ENCODE data around the gene LTBP2. TPM values are rescaled to one million over a fixed set of nuclear protein-coding genes. Genes with fewer than 3 reads are reported as not detected.
A peak's percentile ranks its signal among the peaks of the same experiment; 100 is the strongest.

The LTBP2 gene
- total RNA-seq, 3 donors from 2014 or later (not counting 1 experiment from before 2014, with no cell fraction given), result 2.1 to 3.7 (median 3.0) TPM

DNA sequence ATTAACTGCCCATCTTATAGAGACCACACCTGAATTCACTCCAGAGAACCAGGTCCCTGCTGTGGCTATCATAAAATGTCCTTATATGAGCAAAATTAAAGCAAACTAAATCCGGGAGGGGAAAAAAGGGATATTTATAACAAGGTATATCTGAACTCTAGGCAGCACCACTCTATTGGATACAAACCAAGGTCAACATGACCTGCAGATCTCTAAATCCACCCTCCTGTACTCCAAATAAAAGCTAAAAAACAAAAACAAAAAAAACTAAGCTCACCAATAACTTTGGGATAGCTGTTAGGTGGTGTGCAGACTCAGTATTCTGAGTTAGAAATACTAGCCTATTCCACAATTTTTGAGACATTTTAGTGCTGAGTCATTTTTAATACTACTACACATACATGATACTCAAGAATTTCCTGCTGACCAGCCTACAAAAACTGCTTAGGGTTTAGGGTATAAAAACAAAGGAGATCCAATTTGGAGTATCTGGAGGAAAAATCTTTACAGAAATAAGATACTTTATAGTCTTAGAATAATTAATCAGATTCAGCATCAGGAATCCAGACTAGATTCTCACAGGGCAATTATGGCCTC lies 46.6 kb upstream of the LTBP2 start:
- no peak overlapping the region for H3K27ac ChIP-seq (ENCODE audit: low read length)
- no peaks in the 10 kb centered on the region for H3K27me3 ChIP-seq (ENCODE audit: control insufficient read depth, insufficient read depth, low read length)
- Mint-ChIP-seq H3K4me1 (peaks cover 9 to 14% of the 10 kb centered on the region in 2 donors), H3K9me3 (no peaks in the 10 kb centered on the region), H3K4me3 (no peak overlapping the region), H3K27ac (no peak overlapping the region), H3K36me3 (peaks cover 40% of the 10 kb centered on the region), H3K27me3 (ENCODE audit: low read depth in 2 of 2) (no peaks in the 10 kb centered on the region)
- intact Hi-C loops (cut with micrococcal nuclease), result no loop called here
- TF ChIP-seq, protein P1, sequence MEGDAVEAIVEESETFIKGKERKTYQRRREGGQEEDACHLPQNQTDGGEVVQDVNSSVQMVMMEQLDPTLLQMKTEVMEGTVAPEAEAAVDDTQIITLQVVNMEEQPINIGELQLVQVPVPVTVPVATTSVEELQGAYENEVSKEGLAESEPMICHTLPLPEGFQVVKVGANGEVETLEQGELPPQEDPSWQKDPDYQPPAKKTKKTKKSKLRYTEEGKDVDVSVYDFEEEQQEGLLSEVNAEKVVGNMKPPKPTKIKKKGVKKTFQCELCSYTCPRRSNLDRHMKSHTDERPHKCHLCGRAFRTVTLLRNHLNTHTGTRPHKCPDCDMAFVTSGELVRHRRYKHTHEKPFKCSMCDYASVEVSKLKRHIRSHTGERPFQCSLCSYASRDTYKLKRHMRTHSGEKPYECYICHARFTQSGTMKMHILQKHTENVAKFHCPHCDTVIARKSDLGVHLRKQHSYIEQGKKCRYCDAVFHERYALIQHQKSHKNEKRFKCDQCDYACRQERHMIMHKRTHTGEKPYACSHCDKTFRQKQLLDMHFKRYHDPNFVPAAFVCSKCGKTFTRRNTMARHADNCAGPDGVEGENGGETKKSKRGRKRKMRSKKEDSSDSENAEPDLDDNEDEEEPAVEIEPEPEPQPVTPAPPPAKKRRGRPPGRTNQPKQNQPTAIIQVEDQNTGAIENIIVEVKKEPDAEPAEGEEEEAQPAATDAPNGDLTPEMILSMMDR (IDR thresholded peaks at IDR 0.05), result no peak
- no peaks in the 10 kb centered on the region for H3K9me3 ChIP-seq (ENCODE audit: control insufficient read depth, insufficient read depth, low read length)
- DNase-seq, result no peak
- peaks cover 38% of the 10 kb centered on the region for H3K36me3 ChIP-seq (ENCODE audit: control insufficient read depth, insufficient read depth, low read length)
- no peaks in the 10 kb centered on the region for H3K4me1 ChIP-seq (ENCODE audit: control insufficient read depth, insufficient read depth, low read length)
- H3K4me3 ChIP-seq (ENCODE audit: low read length), result no peak overlapping the region
- no CpG with 5 or more reads among the region's 1 CpG for WGBS (ENCODE audit: insufficient coverage)
- ATAC-seq, result no peak

DNA sequence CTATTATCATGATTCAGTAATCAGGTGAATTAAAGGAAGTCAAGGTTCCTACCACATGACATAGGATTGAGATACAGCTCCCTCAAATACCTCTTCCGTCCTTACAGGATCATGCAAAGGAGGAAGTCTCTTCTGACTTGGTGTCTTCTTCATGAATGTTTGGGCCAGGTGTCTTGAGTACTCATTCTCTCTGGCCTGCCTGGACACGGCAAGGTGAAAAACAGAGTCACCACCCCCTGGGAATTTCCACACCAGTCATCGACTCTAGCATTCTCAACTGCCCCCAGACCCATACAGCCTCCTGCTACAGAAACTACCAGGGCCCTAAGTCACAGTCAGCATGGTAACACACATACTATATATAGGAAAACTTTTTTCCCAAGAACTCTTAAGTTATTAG lies 44.9 kb upstream of the LTBP2 start:
- Mint-ChIP-seq H3K36me3 (peaks cover 30% of the 10 kb centered on the region), H3K4me1 (peaks cover 21 to 26% of the 10 kb centered on the region in 2 donors), H3K27me3 (ENCODE audit: low read depth in 2 of 2) (no peaks in the 10 kb centered on the region), H3K9me3 (no peaks in the 10 kb centered on the region), H3K4me3 (no peak overlapping the region), H3K27ac (no peak overlapping the region)
- 93% methylated on average over 3 of the region's 3 CpGs for WGBS (ENCODE audit: insufficient coverage)
- H3K4me1 ChIP-seq (ENCODE audit: control insufficient read depth, insufficient read depth, low read length), result no peaks in the 10 kb centered on the region
- no peak overlapping the region for H3K27ac ChIP-seq (ENCODE audit: low read length)
- ATAC-seq (no peak), DNase-seq (no peak)
- H3K9me3 ChIP-seq (ENCODE audit: control insufficient read depth, insufficient read depth, low read length), result no peaks in the 10 kb centered on the region
- peaks cover 21% of the 10 kb centered on the region for H3K36me3 ChIP-seq (ENCODE audit: control insufficient read depth, insufficient read depth, low read length)
- H3K4me3 ChIP-seq (ENCODE audit: low read length), result no peak overlapping the region
- intact Hi-C loops (cut with micrococcal nuclease), result no loop called here
- no peaks in the 10 kb centered on the region for H3K27me3 ChIP-seq (ENCODE audit: control insufficient read depth, insufficient read depth, low read length)
- TF ChIP-seq, protein P1 (IDR thresholded peaks at IDR 0.05), result no peak

DNA sequence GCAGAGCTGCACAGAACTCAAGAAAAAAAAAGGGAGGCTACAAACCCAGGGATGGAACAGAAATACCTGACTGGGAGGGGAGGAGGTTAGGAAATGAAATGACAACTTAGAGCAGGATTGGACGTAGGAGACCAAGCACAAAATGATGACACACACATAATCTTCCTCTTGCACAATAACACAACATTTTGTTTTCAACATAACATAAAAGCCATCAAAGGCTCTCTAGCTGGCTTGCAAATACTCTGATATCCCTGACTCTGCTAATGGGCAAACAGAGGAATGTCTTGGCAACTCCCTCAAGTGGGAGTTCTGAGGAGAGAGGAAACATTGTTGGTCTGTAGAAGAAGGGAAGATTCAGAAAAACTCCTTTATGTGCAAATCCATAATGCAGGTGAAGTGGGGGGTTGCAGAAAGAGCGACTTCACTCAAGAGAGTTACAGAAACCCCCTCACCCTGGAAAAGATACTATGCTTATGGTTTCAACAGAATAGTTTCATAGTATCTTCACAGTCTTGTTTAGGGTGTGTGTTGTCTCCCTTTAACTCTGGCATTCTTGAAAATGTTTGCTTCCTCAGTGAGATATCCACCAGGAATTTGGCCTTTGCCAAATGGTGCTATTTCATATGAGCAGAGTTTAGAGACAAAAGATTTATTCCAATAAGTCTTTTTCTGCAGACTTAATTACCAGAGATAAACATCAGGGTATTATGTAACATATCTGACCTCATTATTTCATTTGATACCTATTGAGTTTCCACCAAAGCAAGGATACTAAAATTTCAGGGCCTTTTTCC lies 43.8 kb upstream of the LTBP2 start:
- no peak for ATAC-seq
- Histone ChIP-seq H3K4me3 (ENCODE audit: low read length) (no peak overlapping the region), H3K27ac (ENCODE audit: low read length) (no peak overlapping the region), H3K36me3 (ENCODE audit: control insufficient read depth, insufficient read depth, low read length) (peaks cover 10% of the 10 kb centered on the region), H3K4me1 (ENCODE audit: control insufficient read depth, insufficient read depth, low read length) (peaks cover 9% of the 10 kb centered on the region), H3K9me3 (ENCODE audit: control insufficient read depth, insufficient read depth, low read length) (no peaks in the 10 kb centered on the region), H3K27me3 (ENCODE audit: control insufficient read depth, insufficient read depth, low read length) (no peaks in the 10 kb centered on the region)
- Mint-ChIP-seq H3K36me3 (peaks cover 22% of the 10 kb centered on the region), H3K27ac (peak overlapping the region in 1 of 2 donors; percentile 25), H3K9me3 (no peaks in the 10 kb centered on the region), H3K4me3 (no peak overlapping the region), H3K4me1 (peaks cover 32 to 34% of the 10 kb centered on the region in 2 donors), H3K27me3 (ENCODE audit: low read depth in 2 of 2) (no peaks in the 10 kb centered on the region)
- TF ChIP-seq, protein P1 (IDR thresholded peaks at IDR 0.05), result no peak
- no peak for DNase-seq
- no CpG with 5 or more reads among the region's 2 CpGs for WGBS (ENCODE audit: insufficient coverage)
- intact Hi-C loops (cut with micrococcal nuclease), result no loop called here
